GM23248 (cell line): ENCODE results near the gene SV2A.

Experiments used
- EZH2 ChIP-seq: fragments of 200-600 bp; sonication (generic); IDR thresholded peaks from 2 replicates; pipeline ENCODE4 v1.6.1; 2018; ENCODE audit warnings: antibody characterized with exemption, mild to moderate bottlenecking; ENCODE audit not compliant: insufficient read depth, poor library complexity, severe bottlenecking
- EZH2phosphoT487 ChIP-seq: fragments of 200-600 bp; sonication (generic); IDR thresholded peaks from 2 replicates; pipeline ENCODE4 v1.6.1; 2018; ENCODE audit warnings: antibody characterized with exemption, moderate library complexity, mild to moderate bottlenecking, low read depth; ENCODE audit not compliant: insufficient read depth

- TF ChIP-seq EZH2, result no peak
- no peak for TF ChIP-seq EZH2phosphoT487
These were observed 15.6 kb upstream of the SV2A start for GRCh38 chr1:149933208-149933607.
